Measurements from ENCODE around the gene EXOSC10.
"Not testable (repeated sequence)": the region's sequence is repeated elsewhere in the genome, so short reads cannot be mapped to it uniquely, and the experiment has no call there.

The EXOSC10 gene

GRCh38 chr1:11042995-11043874, 56.4 kb downstream of the EXOSC10 start:
- DNase-seq, result no peak

GRCh38 chr1:11042065-11042464, 57.6 kb downstream of the EXOSC10 start:
- DNase-seq, result no peak

- DNase-seq, result no peak
Observed at GRCh38 chr1:11041048-11041447, 58.6 kb downstream of the EXOSC10 start.

GRCh38 chr1:11040105-11040429, 59.6 kb downstream of the EXOSC10 start:
- not testable (repeated sequence) for DNase-seq

GRCh38 chr1:11039351-11040104, 60.1 kb downstream of the EXOSC10 start:
- DNase-seq, result no peak

- peak; percentile 78 for DNase-seq
Observed at GRCh38 chr1:11037740-11038182, 61.9 kb downstream of the EXOSC10 start.

- DNase-seq, result not testable (repeated sequence)
Observed at GRCh38 chr1:11037019-11037739, 62.5 kb downstream of the EXOSC10 start.

- DNase-seq, result no peak
Observed at GRCh38 chr1:11031624-11032262, 67.9 kb downstream of the EXOSC10 start.

- DNase-seq, result no peak
Observed at GRCh38 chr1:11030865-11031264, 68.8 kb downstream of the EXOSC10 start.

GRCh38 chr1:11028018-11028417, 71.7 kb downstream of the EXOSC10 start:
- DNase-seq, result no peak

- no peak for DNase-seq
Observed at GRCh38 chr1:11027316-11027715, 72.4 kb downstream of the EXOSC10 start.

GRCh38 chr1:11026903-11027302, 72.8 kb downstream of the EXOSC10 start:
- no peak for DNase-seq

GRCh38 chr1:11026052-11026451, 73.6 kb downstream of the EXOSC10 start:
- no peak for DNase-seq

GRCh38 chr1:11025618-11026017, 74.1 kb downstream of the EXOSC10 start:
- no peak for DNase-seq

GRCh38 chr1:11024874-11025203, 74.8 kb downstream of the EXOSC10 start:
- no peak for DNase-seq

- no peak for DNase-seq
Observed at GRCh38 chr1:11024154-11024873, 75.4 kb downstream of the EXOSC10 start.

GRCh38 chr1:11023201-11023600, 76.5 kb downstream of the EXOSC10 start:
- no peak for DNase-seq

GRCh38 chr1:11019971-11020370, 79.7 kb downstream of the EXOSC10 start:
- DNase-seq, result no peak

GRCh38 chr1:11019358-11019757, 80.3 kb downstream of the EXOSC10 start:
- not testable (repeated sequence) for DNase-seq
